Thyroid gland (tissue), 4 donors: ENCODE measurements around the gene A4GALT.

ENCODE experiments used
- CTCF ChIP-seq, 6 experiments: fragments of 200-600 bp in 3 of 6; fragments of 450-650 bp in 3 of 6; sonication (generic) in 3 of 6; IDR thresholded peaks; one replicate each; pipeline ENCODE4 v1.5.1; 2016 to 2019; ENCODE audit warnings: antibody characterized with exemption in 6 of 6, mild to moderate bottlenecking in 2 of 6, inconsistent platforms in 1 of 6, moderate library complexity in 1 of 6
- POLR2A ChIP-seq, 2 donors: fragments of 450-650 bp; IDR thresholded peaks; one replicate each; pipeline ENCODE4 v1.6.1; 2017; ENCODE audit warnings: antibody characterized with exemption in 2 of 2, mild to moderate bottlenecking in 2 of 2, moderate library complexity in 1 of 2

DNA sequence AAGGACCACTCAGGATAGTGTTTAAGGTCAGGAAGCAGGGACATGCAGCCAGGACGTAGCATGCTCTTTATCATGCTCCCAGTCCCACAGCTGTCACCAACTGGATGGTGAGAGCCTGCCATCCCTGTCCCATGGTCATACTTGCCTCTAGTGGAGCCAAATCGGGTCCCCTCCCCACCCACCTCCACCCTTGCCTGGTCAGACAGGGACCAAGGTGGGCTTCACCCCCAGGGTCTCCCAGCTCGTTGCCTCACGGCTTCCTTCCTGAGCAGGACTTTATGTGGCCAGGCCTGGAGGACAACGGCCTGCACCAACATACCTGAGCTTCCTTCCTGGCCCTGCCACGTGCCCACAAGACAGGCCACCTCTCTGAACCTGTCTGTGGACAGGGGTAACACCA lies 19.8 kb downstream of the A4GALT start:
- no peak for TF ChIP-seq CTCF (IDR thresholded peaks at IDR 0.05)
- no peak for TF ChIP-seq POLR2A (IDR thresholded peaks at IDR 0.05)
